ENCODE measurements around the gene SIM1.

Gene SIM1

GRCh38 chr6:100343316-100344077 lies 121.2 kb downstream of the SIM1 start:
- no peaks in the 10 kb centered on the region for H3K9me3 Mint-ChIP-seq (ENCODE audit: low read depth)
- no peaks in the 10 kb centered on the region for H3K36me3 Mint-ChIP-seq
- no peak overlapping the region for H3K4me3 Mint-ChIP-seq
- H3K4me1 Mint-ChIP-seq (ENCODE audit: low read depth) = no peaks in the 10 kb centered on the region
- no peak overlapping the region for H3K27ac Mint-ChIP-seq
- peaks cover 1% of the 10 kb centered on the region for H3K27me3 Mint-ChIP-seq

- H3K4me1 Mint-ChIP-seq (ENCODE audit: low read depth) = no peaks in the 10 kb centered on the region
- no peaks in the 10 kb centered on the region for H3K9me3 Mint-ChIP-seq (ENCODE audit: low read depth)
- no peak overlapping the region for H3K27ac Mint-ChIP-seq
- H3K4me3 Mint-ChIP-seq = no peak overlapping the region
- no peaks in the 10 kb centered on the region for H3K36me3 Mint-ChIP-seq
- peaks cover 1% of the 10 kb centered on the region for H3K27me3 Mint-ChIP-seq
Measured at GRCh38 chr6:100342830-100343229, 121.9 kb downstream of the SIM1 start.

- Mint-ChIP-seq H3K27ac (no peak overlapping the region), H3K4me1 (ENCODE audit: low read depth) (no peaks in the 10 kb centered on the region), H3K4me3 (no peak overlapping the region), H3K9me3 (ENCODE audit: low read depth) (no peaks in the 10 kb centered on the region), H3K36me3 (no peaks in the 10 kb centered on the region), H3K27me3 (peaks cover under 1% of the 10 kb centered on the region)
Measured at GRCh38 chr6:100339574-100340255, 125.0 kb downstream of the SIM1 start.

GRCh38 chr6:100338090-100338489 lies 126.6 kb downstream of the SIM1 start:
- Mint-ChIP-seq H3K36me3 (no peaks in the 10 kb centered on the region), H3K4me1 (ENCODE audit: low read depth) (no peaks in the 10 kb centered on the region), H3K27me3 (no peaks in the 10 kb centered on the region), H3K4me3 (no peak overlapping the region), H3K9me3 (ENCODE audit: low read depth) (no peaks in the 10 kb centered on the region), H3K27ac (no peak overlapping the region)

GRCh38 chr6:100336876-100337275 lies 127.8 kb downstream of the SIM1 start:
- no peaks in the 10 kb centered on the region for H3K9me3 Mint-ChIP-seq (ENCODE audit: low read depth)
- H3K4me1 Mint-ChIP-seq (ENCODE audit: low read depth) = no peaks in the 10 kb centered on the region
- no peak overlapping the region for H3K4me3 Mint-ChIP-seq
- no peak overlapping the region for H3K27ac Mint-ChIP-seq
- H3K36me3 Mint-ChIP-seq = no peaks in the 10 kb centered on the region
- no peaks in the 10 kb centered on the region for H3K27me3 Mint-ChIP-seq

GRCh38 chr6:100335991-100336390 lies 128.7 kb downstream of the SIM1 start:
- H3K4me3 Mint-ChIP-seq = no peak overlapping the region
- no peaks in the 10 kb centered on the region for H3K4me1 Mint-ChIP-seq (ENCODE audit: low read depth)
- H3K27me3 Mint-ChIP-seq = peaks cover 2% of the 10 kb centered on the region

More at GRCh38 chr6:100335991-100336390, 128.7 kb downstream of the SIM1 start:
- H3K27ac Mint-ChIP-seq = no peak overlapping the region
- H3K36me3 Mint-ChIP-seq = no peaks in the 10 kb centered on the region
- no peaks in the 10 kb centered on the region for H3K9me3 Mint-ChIP-seq (ENCODE audit: low read depth)
